Endothelial cell of umbilical vein (primary cell): ENCODE measurements around the gene FKBP14. TPM values are rescaled to one million over a fixed set of nuclear protein-coding genes. Genes with fewer than 3 reads are reported as not detected.

Source experiments
- BruUV-seq: library from RNA; stranded (reverse); fragments of 400-500 nt; replicated peaks from 2 replicates; lab custom pipeline; 2021; lab: Mats Ljungman, UMichigan
- CTCF ChIA-PET: fragments of 300-600, 350-600 bp; sonication (Branson Sonifier 250); formaldehyde crosslinking; loops from one replicate; lab custom pipeline; 2021; ENCODE audit warnings: antibody characterized with exemption, inconsistent platforms; lab: Charles Lee
- POLR2A ChIA-PET: fragments of 300-600, 350-600 bp; sonication (Branson Sonifier 250); formaldehyde crosslinking; loops from one replicate; lab custom pipeline; 2021; ENCODE audit warnings: antibody characterized with exemption, inconsistent platforms; lab: Charles Lee
- DNase-seq: peaks from one replicate; pipeline ENCODE4 v3.0.0-alpha.2; 2011; ENCODE audit warnings: low read depth, low spot score
- FAIRE-seq: peaks from 2 replicates; lab custom pipeline; 2011; peaks lifted over from hg19 to GRCh38; lab: Jason Lieb, UNC
- H2AFZ ChIP-seq: 2 replicates; pipeline ENCODE4 v1.6.0; 2012; ENCODE audit warnings: low read depth, low read length, control low read depth, inconsistent platforms
- H3K27ac ChIP-seq: 2 replicates; pipeline ENCODE4 v1.5.1; 2011; ENCODE audit warnings: low read depth, mild to moderate bottlenecking, control low read depth, low read length, moderate library complexity; ENCODE audit not compliant: insufficient read depth
- H3K27me3 ChIP-seq, 2 experiments: 2 replicates each; pipeline versions ENCODE4 v1.6.0 to v1.6.1; 2011; ENCODE audit warnings: low read length in 2 of 2, mixed read lengths in 1 of 2; ENCODE audit not compliant: control insufficient read depth in 2 of 2, insufficient read depth in 2 of 2
- H3K36me3 ChIP-seq, 2 experiments: 2 replicates in 1 of 2; 3 replicates in 1 of 2; pipeline ENCODE4 v1.5.1; 2011; ENCODE audit warnings: low read length in 2 of 2, mild to moderate bottlenecking in 1 of 2, moderate library complexity in 1 of 2; ENCODE audit not compliant: control insufficient read depth in 2 of 2, insufficient read depth in 2 of 2; ENCODE audit errors: extremely low read depth in 1 of 2
- H3K4me1 ChIP-seq: 3 replicates; pipeline ENCODE4 v1.5.1; 2011; ENCODE audit warnings: mild to moderate bottlenecking, low read length; ENCODE audit not compliant: control insufficient read depth, insufficient read depth; ENCODE audit errors: extremely low read depth
- H3K4me2 ChIP-seq: 2 replicates; pipeline ENCODE4 v1.6.1; 2011; ENCODE audit warnings: low read length, control low read depth, mixed read lengths; ENCODE audit not compliant: insufficient read depth
- H3K4me3 ChIP-seq, 3 experiments: fragments of 200-600 bp in 1 of 3; sonication (generic), shearing (Covaris generic) in 1 of 3; replicated peaks in 1 of 3; 2 replicates each; pipeline ENCODE4 v1.5.1; 2011 to 2016; ENCODE audit warnings: control low read depth in 3 of 3, low read length in 3 of 3, mild to moderate bottlenecking in 2 of 3, inconsistent platforms in 1 of 3, low read depth in 1 of 3, moderate library complexity in 1 of 3; ENCODE audit not compliant: insufficient read depth in 1 of 3
- H3K79me2 ChIP-seq: 2 replicates; pipeline ENCODE4 v1.6.0; 2012; ENCODE audit warnings: low read length, inconsistent platforms; ENCODE audit not compliant: control insufficient read depth, insufficient read depth
- H3K9ac ChIP-seq: replicated peaks from 2 replicates; pipeline ENCODE3; 2011; ENCODE audit warnings: low read length, control low read depth; ENCODE audit not compliant: insufficient read depth; ENCODE audit errors: extremely low read depth
- H3K9me1 ChIP-seq: replicated peaks from 3 replicates; pipeline ENCODE4 v1.6.0; 2011; ENCODE audit warnings: mild to moderate bottlenecking, low read length; ENCODE audit not compliant: control insufficient read depth, insufficient read depth; ENCODE audit errors: extremely low read depth
- H3K9me3 ChIP-seq: replicated peaks from 2 replicates; pipeline ENCODE4 v1.5.1; 2012; ENCODE audit warnings: low read length, inconsistent platforms; ENCODE audit not compliant: control insufficient read depth, insufficient read depth
- H4K20me1 ChIP-seq: replicated peaks from 2 replicates; pipeline ENCODE3; 2011; ENCODE audit warnings: mild to moderate bottlenecking, low read length; ENCODE audit not compliant: control insufficient read depth, insufficient read depth; ENCODE audit errors: extremely low read depth
- EZH2 ChIP-seq: IDR thresholded peaks from 2 replicates; pipeline ENCODE4 v1.6.1; 2012; ENCODE audit warnings: borderline replicate concordance, low read depth, mild to moderate bottlenecking, moderate library complexity, low read length, inconsistent platforms; ENCODE audit not compliant: severe bottlenecking
- GATA2 ChIP-seq: IDR thresholded peaks from 2 replicates; pipeline ENCODE4 v1.7.0; 2011; ENCODE audit warnings: low read depth, mild to moderate bottlenecking, moderate library complexity, mixed read lengths, low read length; ENCODE audit not compliant: insufficient read length, insufficient read depth
- JUN ChIP-seq: IDR thresholded peaks from 2 replicates; pipeline ENCODE4 v1.6.1; 2011; ENCODE audit warnings: borderline replicate concordance, low read depth; ENCODE audit not compliant: insufficient read length, insufficient read depth
- MYC ChIP-seq: IDR thresholded peaks from one replicate; pipeline ENCODE4 v1.6.1; 2011; ENCODE audit warnings: mild to moderate bottlenecking, low read depth, low read length
- POLR2AphosphoS5 ChIP-seq: IDR thresholded peaks from 2 replicates; pipeline ENCODE4 v1.6.1; 2012; ENCODE audit warnings: low read depth, mild to moderate bottlenecking, control low read depth, low read length, moderate library complexity; ENCODE audit not compliant: insufficient read depth
- dilution Hi-C: fragments of 300-500 bp; cut with MboI; formaldehyde crosslinking; loops from one replicate; pipeline ENCODE4 v1.15.0; 2019; ENCODE audit warnings: low sequenced_read_pairs; ENCODE audit not compliant: extremely low pct_ligation_motif_present
- intact Hi-C: fragments of 100-400 bp; cut with micrococcal nuclease; formaldehyde crosslinking; loops from one replicate; pipeline ENCODE4 v1.10.0; 2022
- polyA plus RNA-seq, 4 experiments: library from polyadenylated mRNA; depleted of rRNA in 3 of 4; stranded (reverse) in 3 of 4; unstranded in 1 of 4; fragments of >200 nt; gene quantifications; 2 replicates each; pipeline versions ENCODE4 v1.2.1 to v1.2.3, GENCODE V29; 2011 to 2012; ENCODE audit warnings: missing spikeins in 1 of 4
- total RNA-seq: library from RNA; stranded (reverse); gene quantifications from 2 replicates; pipeline ENCODE4 v1.2.3, GENCODE V29; 2021
- TF ChIP-seq, protein P1 (sequence below): IDR thresholded peaks from 2 replicates; pipeline ENCODE4 v1.6.1; 2011; ENCODE audit not compliant: insufficient read depth, insufficient read length
- TF ChIP-seq, protein P2 (sequence below), 2 donors: IDR thresholded peaks; 1 replicate in 1 of 2; 2 replicates in 1 of 2; pipeline ENCODE4 v1.5.1; 2011; ENCODE audit warnings: low read length in 2 of 2, mild to moderate bottlenecking in 2 of 2, moderate library complexity in 2 of 2, control low read depth in 1 of 2, inconsistent platforms in 1 of 2, low read depth in 1 of 2; ENCODE audit not compliant: insufficient read depth in 1 of 2; ENCODE audit errors: extremely low read depth in 1 of 2

The FKBP14 gene
- total and polyA plus RNA-seq, 2 donors (not counting 3 experiments of a cell fraction or from before 2014, with no cell fraction given) = 9.8 to 37.4 TPM

DNA sequence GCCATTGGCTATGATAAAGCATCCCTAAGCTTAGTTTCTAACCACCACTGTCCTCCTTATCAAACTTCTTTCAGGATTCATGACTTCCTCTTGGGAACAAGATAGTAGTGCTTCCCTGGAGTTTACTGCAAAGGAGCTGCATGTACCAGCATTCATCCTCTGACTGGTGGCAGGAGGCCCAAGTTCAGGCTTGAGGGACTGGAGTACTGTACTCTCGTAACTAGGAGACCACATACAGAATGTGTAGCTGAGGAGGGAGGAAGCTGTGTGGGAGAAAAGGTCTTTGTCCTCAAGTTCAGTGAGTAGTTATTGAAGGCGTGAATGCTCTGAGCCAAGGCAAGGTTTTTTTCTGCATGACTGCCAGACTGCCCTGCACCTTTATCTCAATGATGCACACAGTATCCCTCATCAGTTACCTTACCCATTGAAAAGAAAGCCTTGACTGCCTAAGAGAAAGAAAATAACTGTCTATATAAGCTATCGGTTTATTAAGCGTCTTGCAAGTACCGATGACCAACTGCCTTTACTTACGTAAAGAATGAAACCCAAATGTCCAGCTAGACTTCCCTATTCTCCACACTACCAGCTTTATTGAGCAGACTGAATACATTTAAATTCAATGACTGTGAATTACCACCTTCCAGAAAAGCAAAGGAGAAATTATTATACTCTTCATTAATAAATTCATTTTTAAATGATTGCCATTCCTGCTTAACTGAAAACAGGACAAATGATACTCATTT is 49.7 kb downstream of the FKBP14 start:
- Histone ChIP-seq H3K27me3 (no peaks in the 10 kb centered on the region), H4K20me1 (peaks cover 16% of the 10 kb centered on the region), H3K4me1 (no peaks in the 10 kb centered on the region), H3K9me3 (no peaks in the 10 kb centered on the region), H2AFZ (no peak overlapping the region), H3K4me2 (no peak overlapping the region), H3K36me3 (peaks cover 0 to 2% of the 10 kb centered on the region in 2 experiments), H3K9ac (no peak overlapping the region), H3K27ac (no peak overlapping the region), H3K4me3 (no peak overlapping the region), H3K79me2 (peaks cover 70% of the 10 kb centered on the region), H3K9me1 (no peaks in the 10 kb centered on the region)
- DNase-seq (no peak), FAIRE-seq (no peak)
- dilution Hi-C loops (no loop called here), intact Hi-C loops (no loop called here)
- TF ChIP-seq, protein P1, sequence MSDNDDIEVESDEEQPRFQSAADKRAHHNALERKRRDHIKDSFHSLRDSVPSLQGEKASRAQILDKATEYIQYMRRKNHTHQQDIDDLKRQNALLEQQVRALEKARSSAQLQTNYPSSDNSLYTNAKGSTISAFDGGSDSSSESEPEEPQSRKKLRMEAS = no peak
- TF ChIP-seq JUN (no peak), POLR2AphosphoS5 (no peak), MYC (no peak), GATA2 (no peak), EZH2 (no peak)
- TF ChIP-seq, protein P2, sequence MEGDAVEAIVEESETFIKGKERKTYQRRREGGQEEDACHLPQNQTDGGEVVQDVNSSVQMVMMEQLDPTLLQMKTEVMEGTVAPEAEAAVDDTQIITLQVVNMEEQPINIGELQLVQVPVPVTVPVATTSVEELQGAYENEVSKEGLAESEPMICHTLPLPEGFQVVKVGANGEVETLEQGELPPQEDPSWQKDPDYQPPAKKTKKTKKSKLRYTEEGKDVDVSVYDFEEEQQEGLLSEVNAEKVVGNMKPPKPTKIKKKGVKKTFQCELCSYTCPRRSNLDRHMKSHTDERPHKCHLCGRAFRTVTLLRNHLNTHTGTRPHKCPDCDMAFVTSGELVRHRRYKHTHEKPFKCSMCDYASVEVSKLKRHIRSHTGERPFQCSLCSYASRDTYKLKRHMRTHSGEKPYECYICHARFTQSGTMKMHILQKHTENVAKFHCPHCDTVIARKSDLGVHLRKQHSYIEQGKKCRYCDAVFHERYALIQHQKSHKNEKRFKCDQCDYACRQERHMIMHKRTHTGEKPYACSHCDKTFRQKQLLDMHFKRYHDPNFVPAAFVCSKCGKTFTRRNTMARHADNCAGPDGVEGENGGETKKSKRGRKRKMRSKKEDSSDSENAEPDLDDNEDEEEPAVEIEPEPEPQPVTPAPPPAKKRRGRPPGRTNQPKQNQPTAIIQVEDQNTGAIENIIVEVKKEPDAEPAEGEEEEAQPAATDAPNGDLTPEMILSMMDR (IDR thresholded peaks at IDR 0.05; ENCODE audit: extremely low read depth in 1 of 2, insufficient read depth in 1 of 2, low read depth in 1 of 2, low read length in 2 of 2) = no peak
- no TSS peak for BruUV-seq
- POLR2A ChIA-PET = no interaction called here
- CTCF ChIA-PET = interaction anchor here (0.6 to 2.6 kb wide), 5 partner anchors 10 to 85 kb away, joined by 3 to 7 read pairs (median 4); no protein-coding TSS in a partner anchor
